A673 (cell line): ENCODE data around the gene ZBTB20.

ENCODE experiments used
- EZH2 ChIP-seq: fragments of 200-600 bp; sonication (generic); IDR thresholded peaks from 2 replicates; pipeline ENCODE4 v1.6.1; 2017; ENCODE audit warnings: borderline replicate concordance, low read depth, mild to moderate bottlenecking, mixed read lengths, antibody characterized with exemption, low read length; ENCODE audit not compliant: poor library complexity, severe bottlenecking
- TF ChIP-seq, protein P1 (sequence below): fragments of 300-800, 200-600 bp; sonication (generic); conservative IDR thresholded peaks from 2 replicates; pipeline ENCODE4 v1.5.1; 2017; ENCODE audit warnings: low read depth, mild to moderate bottlenecking, antibody characterized with exemption, low read length, moderate library complexity, mixed read lengths

DNA sequence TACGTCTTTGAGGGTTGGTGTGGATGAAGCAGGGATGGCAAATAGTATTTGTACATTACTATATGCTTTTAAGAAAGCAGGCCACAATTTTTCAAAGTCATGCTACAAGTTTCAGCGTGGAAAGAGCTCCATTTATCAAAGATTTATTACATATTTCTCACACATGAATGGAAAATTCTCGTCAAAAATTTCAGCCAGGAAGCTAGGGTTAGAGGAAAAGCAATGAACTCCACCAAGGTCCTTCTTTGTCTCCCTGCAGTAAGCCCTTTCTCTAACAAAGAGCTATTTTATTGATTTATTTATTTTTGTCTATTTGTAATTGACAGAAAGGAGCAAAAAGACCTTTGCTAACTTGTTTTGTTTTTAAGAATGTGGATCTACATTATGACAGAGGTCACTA, 7.5 kb upstream of the ZBTB20 start:
- TF ChIP-seq, protein P1, sequence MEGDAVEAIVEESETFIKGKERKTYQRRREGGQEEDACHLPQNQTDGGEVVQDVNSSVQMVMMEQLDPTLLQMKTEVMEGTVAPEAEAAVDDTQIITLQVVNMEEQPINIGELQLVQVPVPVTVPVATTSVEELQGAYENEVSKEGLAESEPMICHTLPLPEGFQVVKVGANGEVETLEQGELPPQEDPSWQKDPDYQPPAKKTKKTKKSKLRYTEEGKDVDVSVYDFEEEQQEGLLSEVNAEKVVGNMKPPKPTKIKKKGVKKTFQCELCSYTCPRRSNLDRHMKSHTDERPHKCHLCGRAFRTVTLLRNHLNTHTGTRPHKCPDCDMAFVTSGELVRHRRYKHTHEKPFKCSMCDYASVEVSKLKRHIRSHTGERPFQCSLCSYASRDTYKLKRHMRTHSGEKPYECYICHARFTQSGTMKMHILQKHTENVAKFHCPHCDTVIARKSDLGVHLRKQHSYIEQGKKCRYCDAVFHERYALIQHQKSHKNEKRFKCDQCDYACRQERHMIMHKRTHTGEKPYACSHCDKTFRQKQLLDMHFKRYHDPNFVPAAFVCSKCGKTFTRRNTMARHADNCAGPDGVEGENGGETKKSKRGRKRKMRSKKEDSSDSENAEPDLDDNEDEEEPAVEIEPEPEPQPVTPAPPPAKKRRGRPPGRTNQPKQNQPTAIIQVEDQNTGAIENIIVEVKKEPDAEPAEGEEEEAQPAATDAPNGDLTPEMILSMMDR: no peak
- TF ChIP-seq EZH2: no peak
